HepG2 (cell line): Measurements from ENCODE around the gene PDZD2. TPM values are rescaled to one million over a fixed set of nuclear protein-coding genes. Genes with fewer than 3 reads are reported as not detected.

ENCODE experiments used
- ATAC-seq: fragments of 200-7000 bp; cut with Tn5 transposase; 3 replicates; pipeline ENCODE4 v1.9.1; 2020; ENCODE audit warnings: mild to moderate bottlenecking, moderate library complexity
- BruUV-seq: library from RNA; stranded (reverse); fragments of 400-500 nt; replicated peaks from 2 replicates; lab custom pipeline; 2021; lab: Mats Ljungman, UMichigan
- CTCF ChIA-PET: fragments of 300-600 bp; formaldehyde crosslinking; extraction: SDS; loops from one replicate; lab custom pipeline; 2021; ENCODE audit warnings: low total read pairs, inconsistent platforms, low intra/inter-chr PET ratio; lab: Yijun Ruan, JAX
- POLR2A ChIA-PET: fragments of 350-600 bp; sonication (Branson Sonifier 250); formaldehyde crosslinking; loops from one replicate; lab custom pipeline; 2020; ENCODE audit warnings: antibody characterized with exemption, inconsistent platforms; lab: Yijun Ruan, JAX
- DNase-seq: peaks from one replicate; pipeline ENCODE4 v3.0.0-alpha.2; 2015; ENCODE audit warnings: low spot score
- FAIRE-seq: peaks from 3 replicates; lab custom pipeline; 2011; peaks lifted over from hg19 to GRCh38; lab: Jason Lieb, UNC
- H2AFZ ChIP-seq: one replicate; pipeline ENCODE4 v1.6.1; 2011; ENCODE audit warnings: low read length, inconsistent platforms
- H3K27ac ChIP-seq: fragments of 300-600 bp; 3 replicates; pipeline ENCODE4 v1.8.0; 2011; ENCODE audit warnings: mixed run types, mild to moderate bottlenecking, mixed read lengths, low read length, inconsistent platforms; ENCODE audit not compliant: insufficient read depth; ENCODE audit errors: extremely low read length
- H3K27me3 ChIP-seq, 2 experiments: fragments of 200-600 bp in 1 of 2; 2 replicates in 1 of 2; 3 replicates in 1 of 2; pipeline versions ENCODE4 v1.6.0 to v1.8.0; 2011; ENCODE audit warnings: low read length in 2 of 2, mild to moderate bottlenecking in 2 of 2, moderate library complexity in 2 of 2, inconsistent platforms in 1 of 2; ENCODE audit not compliant: insufficient read depth in 2 of 2, control insufficient read depth in 1 of 2
- H3K36me3 ChIP-seq, 2 experiments: fragments of 200-600 bp in 1 of 2; replicated peaks in 1 of 2; 2 replicates in 1 of 2; 3 replicates in 1 of 2; pipeline versions ENCODE4 v1.5.1 to v1.8.0; 2011; ENCODE audit warnings: low read length in 2 of 2, inconsistent platforms in 1 of 2; ENCODE audit not compliant: insufficient read depth in 2 of 2, control insufficient read depth in 1 of 2
- H3K4me1 ChIP-seq: 2 replicates; pipeline ENCODE4 v1.5.1; 2012; ENCODE audit warnings: low read length, inconsistent platforms; ENCODE audit not compliant: insufficient read depth
- H3K4me2 ChIP-seq: 2 replicates; pipeline ENCODE4 v1.6.0; 2011; ENCODE audit warnings: low read depth, low read length, inconsistent platforms
- H3K4me3 ChIP-seq, 3 experiments: fragments of 200-600 bp in 1 of 3; sonication (generic), shearing (Covaris generic) in 1 of 3; replicated peaks in 1 of 3; 2 replicates each; pipeline ENCODE4 v1.5.1; 2011 to 2016; ENCODE audit warnings: low read length in 3 of 3, inconsistent platforms in 2 of 3, low read depth in 2 of 3, mild to moderate bottlenecking in 2 of 3, control low read depth in 1 of 3, mixed read lengths in 1 of 3; ENCODE audit not compliant: insufficient read depth in 1 of 3
- H3K79me2 ChIP-seq: one replicate; pipeline ENCODE4 v1.6.1; 2011; ENCODE audit warnings: low read length, inconsistent platforms; ENCODE audit not compliant: insufficient read depth
- H3K9ac ChIP-seq: 2 replicates; pipeline ENCODE4 v1.6.0; 2011; ENCODE audit warnings: mild to moderate bottlenecking, low read depth, low read length, inconsistent platforms; ENCODE audit not compliant: insufficient read depth
- H3K9me3 ChIP-seq: 2 replicates; pipeline ENCODE4 v1.5.1; 2012; ENCODE audit warnings: mild to moderate bottlenecking, low read length
- H4K20me1 ChIP-seq: 2 replicates; pipeline ENCODE4 v1.6.0; 2011; ENCODE audit warnings: inconsistent platforms, mild to moderate bottlenecking, low read length, moderate library complexity; ENCODE audit not compliant: insufficient read depth
- ADNP ChIP-seq: sonication (generic); formaldehyde crosslinking; IDR thresholded peaks from 2 replicates; pipeline ENCODE4 v1.4.0; 2020; ENCODE audit warnings: missing genetic modification reagents
- ATF4 ChIP-seq, 2 experiments: fragments of 450-650 bp in 1 of 2; sonication (generic) in 1 of 2; formaldehyde crosslinking; IDR thresholded peaks; 2 replicates each; pipeline versions ENCODE4 v1.5.0 to v1.8.0; 2020 to 2022; ENCODE audit warnings: mild to moderate bottlenecking in 1 of 2, missing genetic modification reagents in 1 of 2
- CREB3 ChIP-seq: sonication (generic); formaldehyde crosslinking; IDR thresholded peaks from 2 replicates; pipeline ENCODE4 v1.5.0; 2020; ENCODE audit warnings: missing genetic modification reagents
- FOXA3 ChIP-seq: IDR thresholded peaks from 2 replicates; pipeline ENCODE4 v1.6.1; 2016; ENCODE audit warnings: missing genetic modification reagents, missing compliant biosample characterization
- GATA4 ChIP-seq: sonication (generic); IDR thresholded peaks from 2 replicates; pipeline ENCODE4 v1.6.1; 2016; ENCODE audit warnings: antibody characterized with exemption, low read depth, borderline replicate concordance
- HNF4G ChIP-seq, 2 experiments: sonication (generic) in 1 of 2; formaldehyde crosslinking in 1 of 2; IDR thresholded peaks; 2 replicates each; pipeline versions ENCODE4 v1.4.0 to v1.6.1; 2011 to 2020; ENCODE audit warnings: borderline replicate concordance in 2 of 2, low read depth in 2 of 2, mild to moderate bottlenecking in 2 of 2, low read length in 1 of 2, missing genetic modification reagents in 1 of 2, moderate library complexity in 1 of 2
- JUND ChIP-seq: sonication (generic); formaldehyde crosslinking; IDR thresholded peaks from 2 replicates; pipeline ENCODE4 v1.8.0; 2022; ENCODE audit warnings: mild to moderate bottlenecking, missing genetic modification reagents
- MXI1 ChIP-seq: IDR thresholded peaks from 3 replicates; pipeline ENCODE4 v1.6.1; 2012; ENCODE audit warnings: low read depth, low read length, inconsistent platforms, borderline replicate concordance
- RCOR2 ChIP-seq: IDR thresholded peaks from 2 replicates; pipeline ENCODE4 v1.6.1; 2016; ENCODE audit warnings: missing biosample characterization, missing genetic modification reagents
- ZBTB49 ChIP-seq: sonication (generic); formaldehyde crosslinking; IDR thresholded peaks from 2 replicates; pipeline ENCODE4 v1.4.0; 2020; ENCODE audit warnings: missing genetic modification reagents, borderline replicate concordance
- ZFP36L1 ChIP-seq: sonication (generic); formaldehyde crosslinking; IDR thresholded peaks from 2 replicates; pipeline ENCODE4 v1.8.0; 2022; ENCODE audit warnings: mild to moderate bottlenecking, missing genetic modification reagents, moderate library complexity
- ZNF605 ChIP-seq: sonication (generic); formaldehyde crosslinking; IDR thresholded peaks from 2 replicates; pipeline ENCODE4 v1.8.0; 2022; ENCODE audit warnings: mild to moderate bottlenecking, missing genetic modification reagents
- WGBS: methylation state at CpG from one replicate; pipeline ENCODE4 v1.1.6; 2017; ENCODE audit warnings: low lambda C conversion rate; 5-methylcytosine and 5-hydroxymethylcytosine counted together
- in situ Hi-C: cut with HindIII; loops from 2 replicates; pipeline ENCODE4 v1.10.0; 2017; ENCODE audit warnings: low pct_unique_long_range_greater_than_20kb; ENCODE audit not compliant: extremely low pct_ligation_motif_present
- intact Hi-C: fragments of 100-400 bp; cut with micrococcal nuclease; formaldehyde crosslinking; loops from one replicate; pipeline ENCODE4 v1.10.0; 2022; ENCODE audit not compliant: unreplicated experiment
- polyA plus RNA-seq, 8 experiments: library from polyadenylated mRNA; depleted of rRNA in 3 of 8; stranded (reverse) in 7 of 8; unstranded in 1 of 8; fragments of >200 nt; fragmentation: Illumina TruSeq in 4 of 8; extraction: Trizol in 4 of 8; gene quantifications; 2 replicates each; pipeline versions ENCODE4 v1.2.1 to v1.2.3, GENCODE V29; 2011 to 2016; ENCODE audit warnings: low read depth in 4 of 8, missing spikeins in 1 of 8, mixed read lengths in 1 of 8; ENCODE audit not compliant: insufficient read depth in 1 of 8
- total RNA-seq, 5 experiments: library from RNA; depleted of rRNA; stranded (reverse); fragments of >200 nt; fragmentation: Illumina TruSeq; extraction: Trizol; gene quantifications; 2 replicates each; pipeline ENCODE4 v1.2.3, GENCODE V29; 2016; ENCODE audit warnings: low read depth in 1 of 5

The PDZD2 gene
- total and polyA plus RNA-seq, 2 of the 13 experiments (the other 11 are each of a cell fraction or from before 2014, with no cell fraction given) = 0.04 TPM; not detected in 1

- H3K79me2 ChIP-seq = no peaks in the 10 kb centered on the region
- no peaks in the 10 kb centered on the region for H4K20me1 ChIP-seq
- H3K4me2 ChIP-seq = no peak overlapping the region
- H3K4me1 ChIP-seq = no peaks in the 10 kb centered on the region
- DNase-seq (no peak), ATAC-seq (no peak), FAIRE-seq (no peak)
- no peaks in the 10 kb centered on the region for H3K36me3 ChIP-seq
- TF ChIP-seq CREB3 (no peak), GATA4 (no peak), ADNP (CRISPR knock-in tag) (no peak), JUND (CRISPR knock-in tag) (no peak), RCOR2 (no peak), MXI1 (no peak), ATF4 (CRISPR knock-in tag; IDR thresholded peaks at IDR 0.05) (no peak), ZFP36L1 (CRISPR knock-in tag) (no peak), HNF4G (IDR thresholded peaks at IDR 0.05; ENCODE audit: borderline replicate concordance, low read depth, low read length) (no peak), HNF4G (CRISPR knock-in tag; IDR thresholded peaks at IDR 0.05; ENCODE audit: borderline replicate concordance, low read depth) (no peak), ZBTB49 (CRISPR knock-in tag) (no peak), FOXA3 (CRISPR knock-in tag) (no peak), ZNF605 (no peak)
- ChIA-PET CTCF (no interaction called here), POLR2A (no interaction called here)
- H3K4me3 ChIP-seq = no peak overlapping the region
- 0% methylated on average over 1 of the region's 1 CpG for WGBS
- H3K27me3 ChIP-seq = peaks cover 0 to 17% of the 10 kb centered on the region in 2 experiments; a peak in 2 of 5 replicates
- no TSS peak for BruUV-seq
- no peak overlapping the region for H3K9ac ChIP-seq
- intact Hi-C loops (no loop called here), in situ Hi-C loops (no loop called here)
- H3K9me3 ChIP-seq = no peaks in the 10 kb centered on the region
- H3K27ac ChIP-seq = no peak overlapping the region
- no peak overlapping the region for H2AFZ ChIP-seq
Measured at GRCh38 chr5:31984691-31985090, 345.8 kb downstream of the PDZD2 start.
